NCI-H1092 treated with DMSO at 0.1 percent for 48 hours (cell line): ENCODE measurements around the gene PIGS.
A peak's percentile ranks its signal among the peaks of the same experiment; 100 is the strongest.
"Not testable (repeated sequence)": the region's sequence is repeated elsewhere in the genome, so short reads cannot be mapped to it uniquely, and the experiment has no call there.

Experiments
- DNase-seq: peaks from one replicate; lab custom pipeline; 2025; lab: John Stamatoyannopoulos, UW

The PIGS gene

GRCh38 chr17:28571361-28572122 is at the start of gene PIGS:
Gene PIGS (minus strand): TSS chr17:28571524. CDS start chr17:28571496, 28 bp downstream.
- peak; percentile 92 for DNase-seq

GRCh38 chr17:28620010-28620409 is 48.7 kb upstream of the PIGS start:
- no peak for DNase-seq

DNA sequence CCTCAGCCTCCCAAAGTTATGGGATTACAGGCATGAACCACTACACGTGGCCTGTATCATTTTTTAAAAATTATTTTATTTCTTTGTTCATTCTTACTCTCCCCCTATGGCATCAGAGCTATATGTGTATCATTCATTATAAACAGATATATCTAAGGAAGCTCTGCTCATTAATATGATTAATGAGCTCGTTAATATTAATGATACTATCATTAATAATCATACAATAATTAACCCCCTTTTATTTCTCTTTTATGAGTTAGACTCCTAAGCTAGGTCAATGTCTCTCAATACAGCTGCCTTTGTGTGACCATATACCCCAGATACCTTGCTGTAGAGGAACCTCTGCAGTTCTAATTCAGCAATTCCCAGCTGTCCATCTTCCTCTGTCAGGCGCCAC is 47.1 kb upstream of the PIGS start:
- no peak for DNase-seq

DNA sequence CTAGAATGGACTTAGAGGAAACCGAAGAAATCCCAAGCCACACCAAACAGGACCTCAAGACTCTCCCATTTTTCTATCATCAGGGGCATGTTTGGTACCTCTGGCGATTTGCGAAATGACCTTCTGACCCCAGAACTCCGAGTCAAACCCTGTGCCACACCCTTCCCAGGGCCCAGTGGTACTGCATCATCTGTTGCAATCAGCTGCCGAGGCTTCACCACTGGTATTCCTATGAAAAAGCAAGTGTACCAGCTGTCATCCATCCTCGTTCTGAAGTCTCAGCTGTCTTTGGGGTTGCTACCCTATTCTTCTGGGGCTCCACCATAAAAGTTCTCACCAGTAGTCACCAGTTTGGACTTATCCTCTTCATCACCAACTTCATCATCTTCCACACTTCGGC is 45.0 kb upstream of the PIGS start:
- no peak for DNase-seq

GRCh38 chr17:28615260-28615940 is 44.1 kb upstream of the PIGS start:
- peak; percentile 84 for DNase-seq

DNA sequence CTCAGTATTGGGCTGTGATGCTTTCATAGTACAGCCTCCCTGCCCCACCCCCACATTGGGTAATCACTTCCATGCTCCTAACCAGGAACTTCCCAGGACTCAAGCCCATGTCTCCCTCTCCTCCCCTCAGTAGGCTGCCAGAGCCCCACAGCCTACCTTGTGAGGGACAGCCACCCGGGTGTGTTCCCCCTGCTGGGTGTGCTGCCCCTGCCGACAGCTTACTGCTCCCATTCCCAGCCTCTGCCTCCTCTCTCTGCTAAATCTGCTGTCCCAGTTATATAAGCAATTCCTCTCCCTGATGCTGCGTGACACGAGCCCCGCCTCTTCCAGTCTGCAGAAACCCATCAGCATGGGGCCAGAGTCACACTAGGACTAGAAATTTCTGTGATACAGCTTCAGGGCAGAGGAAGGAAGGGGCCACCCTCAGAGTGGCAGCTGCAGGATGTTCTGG is 42.6 kb upstream of the PIGS start, which contains the start of gene RSKR:
Gene RSKR (minus strand): TSS at position 255 of the 451 bp plus-strand sequence. CDS start 24 bp downstream, at position 231.
- DNase-seq, result no peak

GRCh38 chr17:28612936-28613872 is 41.9 kb upstream of the PIGS start:
- DNase-seq, result peak; percentile 20

- no peak for DNase-seq
Measured at GRCh38 chr17:28612531-28612930, 41.2 kb upstream of the PIGS start.

GRCh38 chr17:28610376-28610775 is 39.1 kb upstream of the PIGS start:
- no peak for DNase-seq

DNA sequence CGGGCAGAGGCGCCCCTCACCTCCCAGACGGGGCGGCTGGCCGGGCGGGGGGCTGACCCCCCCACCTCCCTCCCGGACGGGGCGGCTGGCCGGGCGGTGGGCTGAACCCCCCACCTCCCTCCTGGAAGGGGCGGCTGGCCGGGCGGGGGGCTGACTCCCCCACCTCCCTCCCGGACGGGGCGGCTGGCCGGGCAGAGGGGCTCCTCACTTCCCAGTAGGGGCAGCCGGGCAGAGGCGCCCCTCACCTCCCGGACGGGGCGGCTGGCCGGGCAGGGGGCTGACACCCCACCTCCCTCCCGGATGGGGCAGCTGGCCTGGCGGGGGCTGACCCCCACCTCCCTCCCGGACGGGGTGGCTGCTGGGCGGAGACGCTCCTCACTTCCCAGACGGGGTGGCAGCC is 32.7 kb upstream of the PIGS start:
- not testable (repeated sequence) for DNase-seq

DNA sequence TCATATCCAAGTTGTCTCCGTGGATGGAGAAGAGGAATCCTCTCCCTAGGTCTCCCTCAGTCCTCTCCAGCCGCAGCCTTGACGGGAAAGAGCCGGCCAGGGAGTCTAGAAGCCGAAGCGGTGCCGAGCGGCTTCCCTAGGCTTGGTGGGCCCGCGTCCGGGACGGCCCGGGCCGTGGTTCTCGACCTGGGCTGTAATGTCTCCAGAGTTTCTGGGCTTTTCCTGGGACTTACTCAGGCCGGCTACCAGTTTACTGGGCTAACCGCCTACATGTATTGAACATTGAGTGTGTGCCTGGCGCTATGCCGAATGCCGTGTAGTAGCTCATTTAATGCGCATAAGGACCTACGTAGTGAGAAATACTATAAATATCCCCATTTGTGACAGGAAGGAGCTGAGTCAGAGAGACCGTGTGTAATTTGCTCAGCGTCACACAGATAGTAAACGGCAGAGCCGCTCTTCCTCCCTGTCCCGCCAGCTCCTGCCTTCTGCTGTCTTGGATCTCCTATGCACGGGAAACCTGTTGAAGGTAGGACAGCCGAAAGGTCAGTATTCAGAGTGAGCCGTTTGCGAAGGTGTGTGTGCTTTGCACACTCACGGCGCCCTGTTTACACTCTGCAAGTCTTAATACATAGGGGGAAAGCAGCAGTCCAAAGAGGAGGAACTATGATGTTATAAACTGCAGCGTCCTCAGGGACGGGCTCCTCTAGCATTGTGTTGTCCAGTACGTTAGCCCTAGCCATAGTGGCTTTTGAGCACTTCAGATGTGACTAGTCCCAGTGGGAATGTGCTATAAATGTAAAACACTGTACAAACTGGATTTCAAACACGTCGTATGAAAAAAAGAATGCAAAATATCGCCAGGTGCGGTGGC is 28.2 kb upstream of the PIGS start:
- DNase-seq, result peak; percentile 70

- peak; percentile 92 for DNase-seq
Measured at GRCh38 chr17:28598799-28599310, 27.5 kb upstream of the PIGS start, which contains the start of gene SPAG5. Gene SPAG5 (minus strand): TSS chr17:28599025. CDS start chr17:28598946, 79 bp downstream.

DNA sequence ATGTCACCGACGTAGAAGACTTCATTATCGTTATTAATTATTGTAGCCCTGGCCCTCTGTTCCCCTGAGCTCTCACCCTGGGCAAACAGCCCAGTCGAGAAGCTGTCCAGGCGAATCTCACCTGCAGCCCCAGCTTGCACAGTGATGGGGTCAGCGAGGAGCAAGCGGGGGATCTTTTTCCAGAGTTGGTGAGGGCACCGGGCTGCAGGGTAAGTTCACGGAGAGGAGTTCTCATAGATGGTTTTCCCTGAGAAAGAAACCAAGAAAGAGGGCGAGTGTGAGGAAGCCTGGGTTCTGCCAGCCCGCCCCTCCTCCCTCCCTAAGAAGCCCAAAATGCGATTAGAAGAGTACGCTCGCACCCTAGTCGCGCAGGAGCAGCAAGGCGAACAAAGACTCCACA is 27.1 kb upstream of the PIGS start:
- DNase-seq, result peak; percentile 33

GRCh38 chr17:28597606-28598383 is 26.5 kb upstream of the PIGS start:
- DNase-seq, result no peak

DNA sequence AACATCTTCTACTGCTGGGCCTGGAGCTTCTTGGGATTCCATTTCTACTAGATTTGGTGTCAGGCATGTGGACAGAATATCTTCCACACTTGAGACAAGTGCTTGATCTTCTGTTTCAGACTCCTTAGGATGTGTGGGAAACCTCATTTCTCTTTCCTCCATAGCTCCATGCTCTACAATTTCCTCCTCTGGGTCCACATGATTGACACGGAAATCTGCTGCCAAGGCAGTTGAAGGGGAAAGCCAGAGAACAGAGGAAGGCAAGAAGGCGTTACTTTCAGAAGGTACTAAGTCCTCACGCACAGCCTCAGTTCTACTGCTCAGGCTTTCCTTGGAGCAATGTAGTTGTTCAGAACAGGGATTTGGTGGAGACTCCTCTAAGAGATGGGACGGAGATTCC is 20.9 kb upstream of the PIGS start:
- DNase-seq, result no peak

- DNase-seq, result no peak
Measured at GRCh38 chr17:28585851-28586250, 14.5 kb upstream of the PIGS start.

DNA sequence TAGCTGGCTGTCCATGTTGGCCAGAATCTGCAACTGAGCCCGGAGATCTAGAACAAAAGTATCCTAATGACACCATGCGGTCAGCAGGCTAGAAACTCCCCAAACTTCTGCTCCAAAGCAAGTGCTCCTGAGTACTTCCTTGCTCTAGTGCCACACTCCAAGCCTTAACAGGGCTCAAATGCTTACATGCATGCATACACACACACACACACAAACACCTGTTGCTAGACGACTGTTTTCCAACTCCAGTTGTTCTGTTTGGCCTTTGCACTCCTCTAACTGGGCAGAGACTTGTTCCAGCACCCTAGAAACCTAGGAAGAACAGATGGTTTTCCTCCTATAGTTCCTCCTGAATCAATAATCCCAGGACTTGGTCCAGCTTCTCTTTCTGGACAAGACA is 13.1 kb upstream of the PIGS start:
- DNase-seq, result no peak

- DNase-seq, result no peak
Measured at GRCh38 chr17:28582513-28582912, 11.2 kb upstream of the PIGS start.

- no peak for DNase-seq
Measured at GRCh38 chr17:28580959-28581358, 9.6 kb upstream of the PIGS start.

GRCh38 chr17:28579526-28579925 is 8.2 kb upstream of the PIGS start:
- DNase-seq, result no peak
